SK-N-SH treated with all-trans-retinoic acid at 6 μM for 48 hours (cell line): ENCODE measurements around the gene HOPX.

Source experiments
- ARNTL ChIP-seq: fragments of 450-650 bp; formaldehyde crosslinking; IDR thresholded peaks from 2 replicates; pipeline ENCODE4 v1.5.0; 2020; ENCODE audit warnings: low read depth, mild to moderate bottlenecking, moderate library complexity, borderline replicate concordance
- ESRRG ChIP-seq: fragments of 250-450 bp; sonication (Bioruptor Pico); IDR thresholded peaks from 2 replicates; pipeline ENCODE4 v1.6.1; 2021; ENCODE audit warnings: mild to moderate bottlenecking
- POU6F1 ChIP-seq: fragments of 250-450 bp; sonication (Bioruptor Pico); IDR thresholded peaks from 2 replicates; pipeline ENCODE4 v1.8.0; 2021; ENCODE audit warnings: low read depth, mild to moderate bottlenecking, moderate library complexity, borderline replicate concordance
- RARB ChIP-seq: fragments of 250-450 bp; sonication (Bioruptor Pico); IDR thresholded peaks from 2 replicates; pipeline ENCODE4 v1.8.0; 2021; ENCODE audit warnings: mild to moderate bottlenecking, moderate library complexity
- TCF4 ChIP-seq: fragments of 250-450 bp; sonication (Bioruptor Pico); IDR thresholded peaks from 2 replicates; pipeline ENCODE4 v1.8.0; 2021; ENCODE audit warnings: mild to moderate bottlenecking, moderate library complexity, borderline replicate concordance
- TOX ChIP-seq: fragments of 250-450 bp; sonication (Bioruptor Pico); IDR thresholded peaks from 2 replicates; pipeline ENCODE4 v1.8.0; 2021; ENCODE audit warnings: mild to moderate bottlenecking, moderate library complexity, borderline replicate concordance
- ZFP3 ChIP-seq: fragments of 250-450 bp; sonication (Bioruptor Pico); IDR thresholded peaks from 2 replicates; pipeline ENCODE4 v1.5.0; 2020; ENCODE audit warnings: mild to moderate bottlenecking, moderate library complexity
- ZNF565 ChIP-seq: fragments of 450-650 bp; formaldehyde crosslinking; conservative IDR thresholded peaks from 2 replicates; pipeline ENCODE4 v1.5.0; 2020; ENCODE audit warnings: low read depth, mild to moderate bottlenecking, moderate library complexity
- ZNF70 ChIP-seq: fragments of 450-650 bp; formaldehyde crosslinking; IDR thresholded peaks from 2 replicates; pipeline ENCODE4 v1.5.0; 2020; ENCODE audit warnings: mild to moderate bottlenecking, moderate library complexity
- ZNF8 ChIP-seq: fragments of 450-650 bp; formaldehyde crosslinking; IDR thresholded peaks from 2 replicates; pipeline ENCODE4 v1.5.0; 2020; ENCODE audit warnings: mild to moderate bottlenecking, moderate library complexity
- TF ChIP-seq, protein P1 (sequence below): fragments of 250-450 bp; sonication (Bioruptor Pico); IDR thresholded peaks from 2 replicates; pipeline ENCODE4 v1.8.0; 2020; ENCODE audit warnings: mild to moderate bottlenecking, moderate library complexity, borderline replicate concordance
- TF ChIP-seq, protein P2 (sequence below): fragments of 250-450 bp; sonication (Bioruptor Pico); IDR thresholded peaks from 2 replicates; pipeline ENCODE4 v1.5.1; 2020; ENCODE audit warnings: low read depth, mild to moderate bottlenecking, moderate library complexity
- TF ChIP-seq, protein P3 (sequence below): fragments of 250-450 bp; sonication (Bioruptor Pico); IDR thresholded peaks from 2 replicates; pipeline ENCODE4 v1.5.1; 2021; ENCODE audit warnings: mild to moderate bottlenecking, moderate library complexity

GRCh38 chr4:56613101-56613862 is 67.8 kb downstream of the HOPX start:
- TF ChIP-seq, protein P1, sequence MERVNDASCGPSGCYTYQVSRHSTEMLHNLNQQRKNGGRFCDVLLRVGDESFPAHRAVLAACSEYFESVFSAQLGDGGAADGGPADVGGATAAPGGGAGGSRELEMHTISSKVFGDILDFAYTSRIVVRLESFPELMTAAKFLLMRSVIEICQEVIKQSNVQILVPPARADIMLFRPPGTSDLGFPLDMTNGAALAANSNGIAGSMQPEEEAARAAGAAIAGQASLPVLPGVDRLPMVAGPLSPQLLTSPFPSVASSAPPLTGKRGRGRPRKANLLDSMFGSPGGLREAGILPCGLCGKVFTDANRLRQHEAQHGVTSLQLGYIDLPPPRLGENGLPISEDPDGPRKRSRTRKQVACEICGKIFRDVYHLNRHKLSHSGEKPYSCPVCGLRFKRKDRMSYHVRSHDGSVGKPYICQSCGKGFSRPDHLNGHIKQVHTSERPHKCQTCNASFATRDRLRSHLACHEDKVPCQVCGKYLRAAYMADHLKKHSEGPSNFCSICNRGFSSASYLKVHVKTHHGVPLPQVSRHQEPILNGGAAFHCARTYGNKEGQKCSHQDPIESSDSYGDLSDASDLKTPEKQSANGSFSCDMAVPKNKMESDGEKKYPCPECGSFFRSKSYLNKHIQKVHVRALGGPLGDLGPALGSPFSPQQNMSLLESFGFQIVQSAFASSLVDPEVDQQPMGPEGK = no peak
- TF ChIP-seq, protein P2, sequence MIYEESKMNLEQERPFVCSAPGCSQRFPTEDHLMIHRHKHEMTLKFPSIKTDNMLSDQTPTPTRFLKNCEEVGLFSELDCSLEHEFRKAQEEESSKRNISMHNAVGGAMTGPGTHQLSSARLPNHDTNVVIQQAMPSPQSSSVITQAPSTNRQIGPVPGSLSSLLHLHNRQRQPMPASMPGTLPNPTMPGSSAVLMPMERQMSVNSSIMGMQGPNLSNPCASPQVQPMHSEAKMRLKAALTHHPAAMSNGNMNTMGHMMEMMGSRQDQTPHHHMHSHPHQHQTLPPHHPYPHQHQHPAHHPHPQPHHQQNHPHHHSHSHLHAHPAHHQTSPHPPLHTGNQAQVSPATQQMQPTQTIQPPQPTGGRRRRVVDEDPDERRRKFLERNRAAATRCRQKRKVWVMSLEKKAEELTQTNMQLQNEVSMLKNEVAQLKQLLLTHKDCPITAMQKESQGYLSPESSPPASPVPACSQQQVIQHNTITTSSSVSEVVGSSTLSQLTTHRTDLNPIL = no peak
- TF ChIP-seq TCF4 (CRISPR knock-in tag) (no peak), ESRRG (no peak), ARNTL (CRISPR knock-in tag) (no peak), ZFP3 (CRISPR knock-in tag) (no peak), ZNF8 (CRISPR knock-in tag) (no peak), RARB (CRISPR knock-in tag) (no peak), ZNF565 (no peak), POU6F1 (no peak), ZNF70 (CRISPR knock-in tag) (no peak), TOX (CRISPR knock-in tag) (no peak)
- TF ChIP-seq, protein P3, sequence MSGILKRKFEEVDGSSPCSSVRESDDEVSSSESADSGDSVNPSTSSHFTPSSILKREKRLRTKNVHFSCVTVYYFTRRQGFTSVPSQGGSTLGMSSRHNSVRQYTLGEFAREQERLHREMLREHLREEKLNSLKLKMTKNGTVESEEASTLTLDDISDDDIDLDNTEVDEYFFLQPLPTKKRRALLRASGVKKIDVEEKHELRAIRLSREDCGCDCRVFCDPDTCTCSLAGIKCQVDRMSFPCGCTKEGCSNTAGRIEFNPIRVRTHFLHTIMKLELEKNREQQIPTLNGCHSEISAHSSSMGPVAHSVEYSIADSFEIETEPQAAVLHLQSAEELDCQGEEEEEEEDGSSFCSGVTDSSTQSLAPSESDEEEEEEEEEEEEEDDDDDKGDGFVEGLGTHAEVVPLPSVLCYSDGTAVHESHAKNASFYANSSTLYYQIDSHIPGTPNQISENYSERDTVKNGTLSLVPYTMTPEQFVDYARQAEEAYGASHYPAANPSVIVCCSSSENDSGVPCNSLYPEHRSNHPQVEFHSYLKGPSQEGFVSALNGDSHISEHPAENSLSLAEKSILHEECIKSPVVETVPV = no peak
